GM21737 (cell line): ENCODE data around the gene P4HA3.
"Not testable (repeated sequence)": the region's sequence is repeated elsewhere in the genome, so short reads cannot be mapped to it uniquely, and the experiment has no call there.

Experiments
- ATAC-seq: cut with Tn5 transposase; IDR thresholded peaks from one replicate; pipeline ENCODE4 v1.9.1; 2021; ENCODE audit warnings: mild to moderate bottlenecking, moderate library complexity; ENCODE audit not compliant: unreplicated experiment

P4HA3 gene

GRCh38 chr11:74311352-74311926, at the start of gene P4HA3:
TSS of gene P4HA3 (minus strand) at chr11:74311640. CDS start at chr11:74311611, 29 bp downstream.
- ATAC-seq = no peak

- no peak for ATAC-seq
Measured at GRCh38 chr11:74357449-74357848, 46.0 kb upstream of the P4HA3 start.

- no peak for ATAC-seq
Measured at GRCh38 chr11:74355626-74356025, 44.2 kb upstream of the P4HA3 start.

- no peak for ATAC-seq
Measured at GRCh38 chr11:74354036-74354435, 42.6 kb upstream of the P4HA3 start.

- ATAC-seq = no peak
Measured at GRCh38 chr11:74347381-74347780, 35.9 kb upstream of the P4HA3 start.

GRCh38 chr11:74345420-74345819, 34.0 kb upstream of the P4HA3 start:
- ATAC-seq = no peak

GRCh38 chr11:74341921-74342320, 30.5 kb upstream of the P4HA3 start:
- no peak for ATAC-seq

GRCh38 chr11:74339619-74340018, 28.2 kb upstream of the P4HA3 start:
- ATAC-seq = no peak

GRCh38 chr11:74338963-74339362, 27.5 kb upstream of the P4HA3 start:
- no peak for ATAC-seq

- no peak for ATAC-seq
Measured at GRCh38 chr11:74333193-74333592, 21.8 kb upstream of the P4HA3 start.

- ATAC-seq = no peak
Measured at GRCh38 chr11:74332291-74332690, 20.9 kb upstream of the P4HA3 start.

GRCh38 chr11:74331000-74331399, 19.6 kb upstream of the P4HA3 start:
- not testable (repeated sequence) for ATAC-seq

GRCh38 chr11:74330075-74330858, 18.8 kb upstream of the P4HA3 start:
- ATAC-seq = no peak

GRCh38 chr11:74327076-74327475, 15.6 kb upstream of the P4HA3 start:
- ATAC-seq = no peak

- no peak for ATAC-seq
Measured at GRCh38 chr11:74326665-74327064, 15.2 kb upstream of the P4HA3 start.

- no peak for ATAC-seq
Measured at GRCh38 chr11:74325649-74326645, 14.5 kb upstream of the P4HA3 start.

GRCh38 chr11:74322667-74323066, 11.2 kb upstream of the P4HA3 start:
- ATAC-seq = no peak

- no peak for ATAC-seq
Measured at GRCh38 chr11:74321487-74322188, 10.2 kb upstream of the P4HA3 start.

- no peak for ATAC-seq
Measured at GRCh38 chr11:74320538-74320937, 9.1 kb upstream of the P4HA3 start.

GRCh38 chr11:74319139-74319816, 7.8 kb upstream of the P4HA3 start:
- ATAC-seq = no peak
